ENCODE data around the gene LSM11. TPM values are rescaled to one million over a fixed set of nuclear protein-coding genes. Genes with fewer than 3 reads are reported as not detected.

LSM11 gene
- total and polyA plus RNA-seq, 2 of the 4 experiments (the other 2 are of a cell fraction) = 1.4 to 3.0 TPM

- Histone ChIP-seq H3K14ac (replicated peaks; ENCODE audit: low read depth, low read length) (no peak overlapping the region), H3K9me1 (ENCODE audit: insufficient read depth, low read length) (no peaks in the 10 kb centered on the region), H2AK9ac (replicated peaks; ENCODE audit: low read depth, low read length, poor library complexity) (no peak overlapping the region), H3K27me3 (ENCODE audit: control insufficient read depth, insufficient read depth, low read length) (no peaks in the 10 kb centered on the region), H2AK5ac (ENCODE audit: low read depth, low read length) (no peak overlapping the region), H3K23ac (ENCODE audit: low read depth, low read length) (no peak overlapping the region), H3K36me3 (ENCODE audit: control insufficient read depth, insufficient read depth, low read length) (peaks cover 14% of the 10 kb centered on the region), H3K9ac (ENCODE audit: low read depth, low read length) (no peak overlapping the region), H3K27ac (ENCODE audit: insufficient read depth, low read length) (no peak overlapping the region), H4K20me1 (ENCODE audit: insufficient read depth, low read length) (no peaks in the 10 kb centered on the region), H3K4ac (ENCODE audit: low read depth, low read length) (no peak overlapping the region), H3K4me1 (ENCODE audit: control insufficient read depth, insufficient read depth, low read length) (no peaks in the 10 kb centered on the region), H2BK20ac (ENCODE audit: low read depth, low read length) (no peak overlapping the region), H3K4me2 (ENCODE audit: low read depth, low read length) (no peak overlapping the region), H3K9me3 (ENCODE audit: control insufficient read depth, insufficient read depth, low read length) (no peaks in the 10 kb centered on the region), H2AFZ (replicated peaks; ENCODE audit: low read length, poor library complexity) (no peak overlapping the region), H3K56ac (ENCODE audit: extremely low read depth, insufficient read depth, low read length) (no peak overlapping the region), H4K5ac (ENCODE audit: low read depth, low read length) (no peak overlapping the region), H3K79me1 (ENCODE audit: low read depth in 1 of 2, low read length in 2 of 2) (peaks cover 5 to 12% of the 10 kb centered on the region in 2 experiments; a peak in 3 of 4 replicates), H4K91ac (ENCODE audit: insufficient read depth, low read depth, low read length) (no peak overlapping the region), H3K18ac (ENCODE audit: low read depth, low read length) (no peak overlapping the region), H2BK15ac (ENCODE audit: low read depth, low read length) (no peak overlapping the region), H3K4me3 (ENCODE audit: insufficient read depth, low read depth, low read length) (no peak overlapping the region), H4K8ac (ENCODE audit: low read depth in 2 of 2, low read length in 2 of 2) (no peak overlapping the region), H2BK5ac (ENCODE audit: low read depth, low read length, poor library complexity, severe bottlenecking) (no peak overlapping the region), H2BK120ac (ENCODE audit: low read depth, low read length) (no peak overlapping the region)
- POLR2A ChIA-PET (ENCODE audit: unreplicated experiment) = no interaction called here
- ATAC-seq (ENCODE audit: low read depth) (no peak), DNase-seq (no peak)
- no CpG with 5 or more reads among the region's 7 CpGs for WGBS, 2 experiments (ENCODE audit: extremely low coverage in 2 of 2, insufficient read length in 1 of 2)
- dilution Hi-C loops (cut with HindIII; ENCODE audit: low sequenced_read_pairs, unreplicated experiment) (no loop called here), intact Hi-C loops (cut with micrococcal nuclease) (loop anchor here (5.0 kb wide), 1 partner anchor 217 kb away; no protein-coding TSS in a partner anchor), in situ Hi-C loops (cut with MboI; ENCODE audit: low sequenced_read_pairs) (loop anchor here (10.0 kb wide), 1 partner anchor 410 kb away; no protein-coding TSS in a partner anchor)
- no peak for TF ChIP-seq BHLHE40 (IDR thresholded peaks at IDR 0.05; ENCODE audit: low read depth, low read length)
- no peak for TF ChIP-seq CTCF (conservative IDR thresholded peaks at IDR 0.05; ENCODE audit: low read depth, low read length)
- TF ChIP-seq CEBPB (IDR thresholded peaks at IDR 0.05; ENCODE audit: low read depth, low read length) = no peak
- no peak for TF ChIP-seq SMC3 (IDR thresholded peaks at IDR 0.05; ENCODE audit: low read depth, low read length)
- no peak for TF ChIP-seq MAZ (IDR thresholded peaks at IDR 0.05; ENCODE audit: borderline replicate concordance, low read depth, low read length)
- TF ChIP-seq CHD1 (IDR thresholded peaks at IDR 0.05; ENCODE audit: low read depth, low read length) = no peak
- BruUV-seq (replicated peaks) = no TSS peak
- CTCF ChIA-PET = interaction anchor here (0.7 kb wide), 1 partner anchor 585 kb away, joined by 3 read pairs; no protein-coding TSS in a partner anchor
Observed at GRCh38 chr5:157734436-157734835, 9.1 kb upstream of the LSM11 start.
